K562 (cell line): Measurements from ENCODE around the gene CUL9. TPM values are rescaled to one million over a fixed set of nuclear protein-coding genes. Genes with fewer than 3 reads are reported as not detected.
A peak's percentile ranks its signal among the peaks of the same experiment; 100 is the strongest.

Experiments
- ATF1 ChIP-seq, 2 experiments: fragments of 450-650 bp in 1 of 2; IDR thresholded peaks; 2 replicates each; pipeline ENCODE4 v1.6.1; 2016; ENCODE audit warnings: missing compliant biosample characterization in 1 of 2, missing genetic modification characterization in 1 of 2
- BRCA1 ChIP-seq, 2 experiments: fragments of 450-650 bp in 1 of 2; sonication (generic) in 1 of 2; formaldehyde crosslinking in 1 of 2; IDR thresholded peaks; 2 replicates each; pipeline versions ENCODE4 v1.5.0 to v1.6.1; 2017 to 2020; ENCODE audit warnings: mild to moderate bottlenecking in 1 of 2, missing genetic modification reagents in 1 of 2
- BRD4 ChIP-seq: fragments of 200-600 bp; sonication (generic); IDR thresholded peaks from 2 replicates; pipeline ENCODE4 v1.6.1; 2017; ENCODE audit warnings: inconsistent platforms
- CBFA2T3 ChIP-seq: fragments of 450-650 bp; IDR thresholded peaks from 2 replicates; pipeline ENCODE4 v1.6.1; 2017
- CHD1 ChIP-seq: fragments of 200-600 bp; sonication (generic); IDR thresholded peaks from one replicate; pipeline ENCODE4 v1.6.1; 2012; ENCODE audit warnings: mild to moderate bottlenecking, moderate library complexity, low read length, inconsistent platforms
- DLX4 ChIP-seq: fragments of 250-450 bp; sonication (Bioruptor Pico); IDR thresholded peaks from 2 replicates; pipeline ENCODE4 v1.6.1; 2021; ENCODE audit warnings: mild to moderate bottlenecking
- E2F5 ChIP-seq: sonication (generic); formaldehyde crosslinking; IDR thresholded peaks from 2 replicates; pipeline ENCODE4 v1.8.0; 2022; ENCODE audit warnings: mild to moderate bottlenecking, missing genetic modification reagents
- HOXB6 ChIP-seq: fragments of 250-450 bp; sonication (Bioruptor Pico); IDR thresholded peaks from 2 replicates; pipeline ENCODE4 v1.5.1; 2022; ENCODE audit warnings: mild to moderate bottlenecking, borderline replicate concordance
- MECOM ChIP-seq: fragments of 250-450 bp; sonication (Bioruptor Pico); IDR thresholded peaks from 2 replicates; pipeline ENCODE4 v1.8.0; 2022; ENCODE audit warnings: inconsistent platforms
- NFIC ChIP-seq: fragments of 450-650 bp; IDR thresholded peaks from 2 replicates; pipeline ENCODE4 v1.6.1; 2017; ENCODE audit warnings: mild to moderate bottlenecking, inconsistent platforms
- PTTG1 ChIP-seq: fragments of 450-650 bp; IDR thresholded peaks from 2 replicates; pipeline ENCODE4 v1.6.1; 2016; ENCODE audit warnings: low read depth, mild to moderate bottlenecking, missing genetic modification characterization, missing compliant biosample characterization
- RBM15 ChIP-seq: fragments of 200-400 bp; formaldehyde crosslinking; IDR thresholded peaks from 2 replicates; pipeline ENCODE4 v1.6.1; 2018; ENCODE audit warnings: mild to moderate bottlenecking, low read length, moderate library complexity; ENCODE audit not compliant: insufficient read depth
- SREBF1 ChIP-seq: fragments of 150-350 bp; IDR thresholded peaks from 2 replicates; pipeline ENCODE4 v1.6.1; 2014; ENCODE audit warnings: antibody characterized with exemption, low read depth, low read length, borderline replicate concordance
- TCF15 ChIP-seq: fragments of 250-450 bp; sonication (Bioruptor Pico); IDR thresholded peaks from 2 replicates; pipeline ENCODE4 v1.8.0; 2022; ENCODE audit warnings: moderate library complexity, mild to moderate bottlenecking, inconsistent platforms
- THAP12 ChIP-seq: fragments of 250-450 bp; sonication (Bioruptor Pico); IDR thresholded peaks from 2 replicates; pipeline ENCODE4 v1.9.0; 2021; ENCODE audit warnings: mild to moderate bottlenecking, inconsistent platforms
- THAP7 ChIP-seq: fragments of 250-450 bp; sonication (Bioruptor Pico); IDR thresholded peaks from 2 replicates; pipeline ENCODE4 v1.5.0; 2021
- U2AF1 ChIP-seq: fragments of 200-400 bp; formaldehyde crosslinking; optimal IDR thresholded peaks from 2 replicates; pipeline ENCODE3; 2017; ENCODE audit warnings: mild to moderate bottlenecking, low read depth, low read length, moderate library complexity
- ZFP36 ChIP-seq: fragments of 150-350 bp; IDR thresholded peaks from 2 replicates; pipeline ENCODE4 v1.6.1; 2018; ENCODE audit warnings: low read length, low read depth; ENCODE audit not compliant: partially characterized antibody
- ZNF589 ChIP-seq: fragments of 200-800 bp; sonication (Bioruptor generic); IDR thresholded peaks from 2 replicates; pipeline ENCODE4 v1.6.1; 2016; ENCODE audit warnings: low read depth, missing genetic modification characterization, missing compliant biosample characterization
- ZNF766 ChIP-seq: fragments of 200-800 bp; sonication (Bioruptor generic); conservative IDR thresholded peaks from 2 replicates; pipeline ENCODE4 v1.6.1; 2016; ENCODE audit warnings: missing genetic modification characterization, missing compliant biosample characterization
- ZNF77 ChIP-seq: fragments of 250-450 bp; sonication (Bioruptor Pico); IDR thresholded peaks from 2 replicates; pipeline ENCODE4 v1.5.0; 2020
- ZNF778 ChIP-seq: fragments of 450-650 bp; formaldehyde crosslinking; IDR thresholded peaks from 2 replicates; pipeline ENCODE4 v1.4.0; 2020; ENCODE audit warnings: mild to moderate bottlenecking, moderate library complexity
- ZSCAN29 ChIP-seq: fragments of 450-650 bp; IDR thresholded peaks from 2 replicates; pipeline ENCODE4 v1.6.1; 2017
- polyA plus RNA-seq, 8 experiments: library from polyadenylated mRNA; depleted of rRNA in 4 of 8; stranded (reverse) in 5 of 8; unstranded in 3 of 8; fragments of >200 nt; fragmentation: Nextera tagmentation in 2 of 8; fragmentation: Illumina TruSeq in 1 of 8; extraction: Ambion mirVana in 2 of 8; extraction: Trizol in 1 of 8; gene quantifications; 2 replicates each; pipeline versions ENCODE4 v1.2.1 to v1.2.3, GENCODE V29; 2011 to 2014; ENCODE audit warnings: inconsistent platforms in 1 of 8, missing spikeins in 1 of 8
- total RNA-seq, 7 experiments: library from RNA; depleted of rRNA in 6 of 7; stranded (reverse); fragments of >200 nt in 6 of 7; fragmentation: Illumina TruSeq in 2 of 7; extraction: Trizol in 2 of 7; gene quantifications; 2 replicates each; pipeline versions ENCODE4 v1.2.1 to v1.2.3, GENCODE V29; 2011 to 2021; ENCODE audit warnings: low replicate concordance in 1 of 7

The CUL9 gene
- total and polyA plus RNA-seq, 9 of the 15 experiments (the other 6 are each of a cell fraction or from before 2014, with no cell fraction given), result 0.50 to 20.7 (median 6.6) TPM

- TF ChIP-seq THAP12 (CRISPR knock-in tag) (peak; percentile 85; the same call in 1 of the 2 replicates), BRD4 (peak; percentile 87; the same call in 1 of the 2 replicates), ZFP36 (no peak), HOXB6 (no peak), ZNF778 (CRISPR knock-in tag) (no peak), E2F5 (CRISPR knock-in tag) (peak; percentile 93), DLX4 (CRISPR knock-in tag) (no peak), ATF1 (CRISPR knock-in tag; IDR thresholded peaks at IDR 0.05) (no peak), ATF1 (tag; IDR thresholded peaks at IDR 0.05) (peak; percentile 65), CHD1 (peak; percentile 78), ZSCAN29 (no peak), THAP7 (CRISPR knock-in tag) (peak; percentile 65; the same call in 1 of the 2 replicates), CBFA2T3 (no peak), PTTG1 (tag) (no peak), U2AF1 (peak; percentile 99), SREBF1 (0 out of 2 replicates have a peak, but pooled peaks have one; percentile 22), ZNF589 (CRISPR knock-in tag) (peak; percentile 82), TCF15 (0 out of 2 replicates have a peak, but pooled peaks have one; percentile 46), ZNF766 (CRISPR knock-in tag) (peak; percentile 58; the same call in 1 of the 2 replicates), RBM15 (no peak), NFIC (peak; percentile 30; the same call in 1 of the 2 replicates), ZNF77 (no peak), MECOM (CRISPR knock-in tag) (peak; percentile 59; the same call in 1 of the 2 replicates), BRCA1 (IDR thresholded peaks at IDR 0.05) (no peak), BRCA1 (CRISPR knock-in tag; IDR thresholded peaks at IDR 0.05) (peak; percentile 90; the same call in 1 of the 2 replicates)
These were observed 47.2 kb downstream of the CUL9 start, which contains the start of gene DNPH1 (continued) for GRCh38 chr6:43228951-43229802.
